G401 (cell line): ENCODE results near the gene MORF4L2. TPM values are rescaled to one million over a fixed set of nuclear protein-coding genes. Genes with fewer than 3 reads are reported as not detected.

Experiments
- DNase-seq: peaks from one replicate; pipeline ENCODE4 v3.0.0-alpha.2; 2015; ENCODE audit warnings: low spot score
- in situ Hi-C: cut with HindIII; loops from 2 replicates; pipeline ENCODE4 v1.10.0; 2016; ENCODE audit warnings: low sequenced_read_pairs, mixed read lengths
- total RNA-seq: library from RNA; depleted of rRNA; stranded (reverse); fragments of >200 nt; shearing (Covaris generic); gene quantifications from 2 replicates; pipeline ENCODE4 v1.2.3, GENCODE V29; 2014; rRNA removed

Gene MORF4L2, protein sequence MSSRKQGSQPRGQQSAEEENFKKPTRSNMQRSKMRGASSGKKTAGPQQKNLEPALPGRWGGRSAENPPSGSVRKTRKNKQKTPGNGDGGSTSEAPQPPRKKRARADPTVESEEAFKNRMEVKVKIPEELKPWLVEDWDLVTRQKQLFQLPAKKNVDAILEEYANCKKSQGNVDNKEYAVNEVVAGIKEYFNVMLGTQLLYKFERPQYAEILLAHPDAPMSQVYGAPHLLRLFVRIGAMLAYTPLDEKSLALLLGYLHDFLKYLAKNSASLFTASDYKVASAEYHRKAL
- total RNA-seq = 666 and 732 TPM in 2 replicates

DNA sequence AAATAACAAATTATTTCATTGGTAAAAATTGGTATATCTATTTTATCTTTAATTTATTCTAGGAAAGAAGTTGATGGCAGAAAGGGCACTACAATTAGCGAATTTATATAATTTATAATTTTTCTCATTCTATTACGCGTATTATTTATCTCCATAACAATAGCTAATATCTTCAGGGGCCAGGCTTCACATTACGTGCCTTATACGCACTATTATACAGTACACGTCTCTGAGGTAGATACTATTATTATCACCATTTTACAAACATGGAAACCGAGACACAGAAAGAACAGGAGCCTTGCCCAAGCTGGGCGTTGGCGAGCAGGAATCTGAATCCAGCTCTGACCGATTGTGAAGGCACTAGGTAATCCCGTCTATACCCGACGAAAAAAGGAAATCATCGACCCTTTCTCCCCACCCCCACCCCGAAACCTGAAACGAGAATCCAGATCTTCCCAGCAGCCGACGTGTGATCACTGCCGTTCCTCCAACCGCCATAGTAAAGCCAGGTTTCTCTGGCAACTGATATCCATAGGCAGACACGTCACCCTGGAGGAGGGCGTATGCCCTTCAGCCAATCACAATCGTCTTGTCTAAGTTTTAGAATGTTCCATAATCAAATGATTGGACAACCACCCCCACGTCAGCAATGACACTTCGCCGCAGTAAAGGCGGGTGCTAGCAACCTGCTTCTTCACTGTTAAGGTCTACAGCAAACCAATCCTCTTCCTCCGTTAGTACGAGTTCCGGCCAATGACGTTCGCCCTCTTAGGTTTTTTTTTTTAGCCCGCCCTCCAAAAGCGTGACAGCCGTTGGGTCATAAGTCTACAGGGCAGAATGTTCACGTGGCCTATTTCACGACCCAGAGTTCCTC, at the start of gene MORF4L2:
TSS of gene MORF4L2 (minus strand) at position 501 of the 874 bp plus-strand sequence. CDS start 9,672 bp downstream, outside the sequence.
- peak; percentile 98 for DNase-seq
- in situ Hi-C loops = no loop called here

DNA sequence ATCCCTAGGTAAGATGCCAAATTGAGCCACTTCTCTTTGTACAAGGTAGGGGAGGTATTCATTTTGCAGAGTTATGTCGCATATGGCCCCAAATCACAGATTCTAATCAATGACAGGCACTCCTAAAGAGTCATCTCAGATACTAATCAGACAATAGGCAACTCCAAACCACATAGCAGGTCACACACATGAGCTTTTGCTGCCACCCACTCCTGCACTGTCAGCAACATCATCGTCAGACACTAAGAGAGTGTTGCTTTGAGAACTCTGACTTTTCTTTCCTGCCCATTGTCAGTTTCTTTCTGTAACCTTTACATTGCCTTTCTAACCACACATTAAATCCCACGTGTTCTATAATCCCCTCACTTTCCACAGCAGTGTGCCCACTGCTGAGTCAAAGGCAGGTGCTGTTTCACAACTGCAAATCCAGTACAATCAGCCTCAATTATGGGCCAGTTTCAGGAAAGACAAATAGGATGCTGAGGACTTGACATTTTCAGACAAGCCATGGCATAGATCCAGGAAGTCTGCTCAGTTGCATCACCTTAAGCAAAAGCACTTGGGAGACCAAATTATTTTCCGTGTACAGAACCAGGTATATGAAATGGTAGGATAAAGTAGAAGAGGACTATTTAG, 47.7 kb upstream of the MORF4L2 start:
- DNase-seq = peak; percentile 30
- in situ Hi-C loops = no loop called here

DNA sequence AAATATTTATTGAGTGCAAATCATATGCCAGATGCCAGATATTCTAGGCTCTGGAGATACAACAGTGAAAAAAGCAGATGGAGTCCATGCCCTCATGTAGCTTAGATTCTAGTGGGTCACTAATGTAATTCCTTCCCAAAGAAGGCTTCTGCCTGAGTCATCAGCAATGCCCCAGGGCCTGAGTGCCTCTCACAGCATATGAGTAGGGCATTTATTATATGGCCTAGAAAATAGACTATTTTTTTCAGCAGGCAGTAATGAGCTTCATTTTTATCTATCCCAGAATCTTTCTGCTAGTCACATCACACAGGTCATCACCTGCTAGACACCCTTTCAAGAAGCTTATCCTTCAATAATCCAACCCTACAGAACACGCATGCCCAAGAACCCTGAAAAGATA, 46.5 kb upstream of the MORF4L2 start:
- in situ Hi-C loops = no loop called here

DNA sequence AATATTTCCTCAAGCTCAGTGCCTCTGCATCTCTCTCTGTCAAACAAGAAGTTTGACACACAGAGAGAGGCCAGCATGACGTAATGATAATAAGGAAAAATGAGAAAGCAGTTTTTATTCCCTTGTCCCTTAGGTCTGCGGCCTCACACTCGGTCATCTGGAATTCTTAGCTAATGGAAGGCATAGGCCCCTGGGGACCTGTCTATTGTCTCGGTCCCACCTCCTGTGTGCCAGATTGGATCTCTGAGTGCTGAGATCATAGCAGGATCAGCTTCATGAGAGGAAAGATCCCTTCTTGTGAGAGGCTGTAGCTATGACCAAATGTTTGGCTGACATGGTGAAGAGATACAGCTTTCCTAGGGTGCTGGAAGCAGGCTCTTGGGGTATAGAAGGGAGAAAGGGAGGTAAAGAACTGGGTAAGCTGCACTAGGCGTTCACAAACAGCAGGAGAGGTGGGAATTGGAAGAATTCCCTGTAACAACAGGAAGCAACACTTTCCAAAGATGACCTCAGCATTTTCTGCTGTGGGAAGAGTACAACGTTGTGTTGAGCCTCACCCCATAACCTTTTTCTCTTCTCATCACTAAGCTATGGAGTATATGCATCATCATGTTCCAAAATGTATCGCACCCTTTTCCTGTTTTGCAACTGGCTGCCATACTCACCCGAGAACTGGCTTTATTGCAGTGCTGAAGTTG, 44.4 kb upstream of the MORF4L2 start:
- in situ Hi-C loops = no loop called here

More for the DNA sequence above, 46.5 kb upstream of the MORF4L2 start:
- no peak for DNase-seq

DNA sequence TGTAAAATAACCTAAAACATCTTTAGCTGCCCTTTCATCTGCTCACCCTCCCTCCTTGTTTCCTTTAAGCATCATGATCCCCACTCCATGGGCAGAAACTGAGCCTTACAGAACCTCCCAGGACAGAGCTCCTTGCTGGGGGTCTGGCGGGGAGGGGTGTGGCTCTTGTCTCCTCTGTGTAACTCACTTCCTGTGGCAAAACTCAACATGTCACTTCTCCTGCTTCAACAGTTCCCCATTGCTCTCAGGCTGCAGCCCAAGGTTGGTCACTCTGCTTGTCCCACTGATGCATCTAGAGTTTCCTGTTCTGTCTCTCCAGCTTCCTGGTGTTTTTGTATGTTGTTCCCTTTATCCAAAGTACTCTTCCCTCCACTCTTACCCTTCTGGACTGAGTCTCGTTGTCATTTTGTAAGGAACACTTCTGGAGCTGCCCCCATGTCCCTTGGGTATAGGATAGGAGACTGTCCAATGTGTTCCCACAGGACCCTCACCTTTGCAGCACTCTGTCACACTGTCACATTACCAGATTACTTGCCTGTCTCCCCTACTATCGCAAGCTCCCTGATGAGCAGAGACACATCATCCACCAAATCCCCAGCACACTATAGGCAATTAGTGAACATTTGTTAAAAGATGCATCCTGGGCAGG, 43.8 kb upstream of the MORF4L2 start:
- no peak for DNase-seq
- in situ Hi-C loops = no loop called here

More for the DNA sequence above, 44.4 kb upstream of the MORF4L2 start:
- peak; percentile 57 for DNase-seq

DNA sequence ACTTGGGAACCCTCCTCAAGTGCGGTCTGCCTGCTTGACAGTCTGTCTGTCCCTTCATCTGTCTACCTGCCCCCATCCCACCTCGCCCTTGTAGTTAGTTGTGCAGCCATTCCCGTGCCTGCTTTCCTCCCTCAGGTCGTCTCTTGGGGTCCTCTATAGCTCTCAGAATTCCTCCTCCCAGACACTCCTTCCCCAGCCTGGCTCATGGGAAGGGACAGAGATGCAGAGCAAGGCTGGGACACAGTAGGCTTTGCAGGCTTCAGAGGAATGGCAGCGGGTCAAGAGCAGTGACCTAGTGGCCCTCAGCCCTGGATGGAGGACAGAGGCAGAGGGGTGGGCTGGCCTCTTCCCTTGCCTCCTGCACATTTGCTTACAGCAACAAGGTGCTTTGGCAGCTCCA, 42.5 kb upstream of the MORF4L2 start:
- in situ Hi-C loops = no loop called here
- no peak for DNase-seq

DNA sequence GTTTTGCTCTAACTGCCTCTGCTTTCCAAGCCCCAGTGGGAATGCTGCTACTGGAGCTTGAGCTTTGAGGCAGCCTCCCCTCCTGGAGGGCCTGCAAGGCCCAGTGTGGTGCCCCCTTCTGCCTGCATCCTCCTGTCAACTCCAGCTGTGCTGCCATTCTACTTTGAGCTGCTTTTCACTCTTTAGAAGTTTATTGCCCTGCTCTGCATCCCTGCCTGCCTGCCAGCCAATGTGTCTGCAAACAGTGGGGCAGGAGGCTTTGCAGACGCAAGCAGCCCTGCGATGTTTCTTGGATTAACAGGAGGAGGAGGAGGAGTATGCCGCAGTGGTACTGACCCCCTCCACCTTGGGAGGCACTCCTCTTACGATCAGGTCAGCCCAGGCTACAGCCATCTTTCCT, 40.6 kb upstream of the MORF4L2 start:
- no peak for DNase-seq
- in situ Hi-C loops = no loop called here

DNA sequence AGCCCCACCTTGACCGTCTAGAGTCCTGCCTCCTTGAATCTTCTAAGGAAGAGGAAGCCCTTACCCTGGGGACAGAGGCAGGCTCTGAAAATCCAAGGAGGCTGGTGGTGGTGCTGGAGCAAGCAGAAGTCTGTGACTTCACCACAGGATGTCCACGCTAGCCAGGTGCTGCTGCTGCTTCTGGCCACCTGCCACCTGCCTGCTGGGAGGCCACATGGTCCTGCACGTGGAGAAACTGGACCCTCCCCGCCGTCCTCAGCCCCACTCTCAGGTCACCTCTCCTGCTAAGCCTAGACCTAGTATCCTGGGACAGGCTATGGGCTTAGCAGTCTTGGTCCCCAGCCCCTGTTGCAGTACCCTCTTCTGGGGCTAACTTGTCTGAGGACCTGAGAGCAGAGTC, 40.0 kb upstream of the MORF4L2 start:
- peak; percentile 59 for DNase-seq
- in situ Hi-C loops = no loop called here

DNA sequence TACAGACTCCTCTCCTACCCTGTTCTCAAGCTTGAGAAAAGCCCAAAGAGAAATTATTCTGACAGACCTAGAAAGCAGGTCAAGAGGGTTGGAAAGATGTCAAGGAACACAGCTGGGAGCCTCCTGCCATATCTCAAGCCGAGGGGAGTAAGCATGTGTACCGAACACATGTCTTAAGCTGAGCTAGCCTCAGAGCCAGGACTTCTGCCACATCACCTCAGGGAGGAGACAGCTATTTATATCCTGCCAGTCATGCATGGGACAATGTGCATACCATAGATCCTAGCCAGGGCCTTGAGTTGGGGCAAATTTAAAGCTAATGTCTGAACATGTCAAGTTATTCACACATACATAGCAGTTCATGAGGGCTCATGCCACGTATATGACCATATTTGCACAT, 36.0 kb upstream of the MORF4L2 start:
- peak; percentile 79 for DNase-seq
- in situ Hi-C loops = no loop called here

DNA sequence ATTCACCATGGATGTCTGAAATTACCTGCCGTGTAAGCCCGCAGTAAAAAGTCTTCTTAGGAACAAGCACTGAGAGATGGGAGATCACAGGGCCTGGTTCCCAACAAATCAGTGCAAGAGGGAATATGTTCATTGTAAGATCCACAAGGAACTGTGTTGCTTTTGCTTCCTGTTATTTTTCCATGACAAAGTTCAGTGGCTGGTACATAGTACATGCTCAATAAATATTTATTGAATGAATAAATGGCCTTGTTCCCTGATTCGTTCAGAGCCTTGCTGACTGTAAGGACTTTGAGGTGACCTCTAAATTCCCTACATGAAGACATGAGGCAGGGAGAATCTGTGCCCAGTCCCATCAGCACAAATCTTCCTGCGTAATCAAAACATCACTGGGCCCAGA, 31.6 kb upstream of the MORF4L2 start:
- in situ Hi-C loops = no loop called here
- DNase-seq = no peak

DNA sequence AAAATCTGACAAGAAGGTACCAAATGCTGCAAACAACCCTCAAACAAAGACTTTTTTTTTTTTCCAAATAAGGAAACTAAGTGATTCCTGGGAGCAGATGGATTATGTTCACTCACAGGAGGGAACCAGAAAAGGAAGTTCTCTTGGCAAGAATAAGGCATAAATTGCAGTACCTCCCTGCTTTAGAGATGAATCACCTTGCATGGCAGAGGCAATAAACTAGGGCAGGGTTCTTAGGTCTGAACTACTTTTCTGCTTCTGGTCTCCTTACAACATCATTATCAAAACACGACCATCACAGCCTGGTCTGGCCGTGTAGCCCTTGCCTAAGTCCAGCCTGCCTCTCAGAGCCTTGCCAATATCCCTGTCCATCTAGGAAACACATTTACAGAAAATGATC, 30.5 kb upstream of the MORF4L2 start:
- DNase-seq = peak; percentile 84
- in situ Hi-C loops = no loop called here

DNA sequence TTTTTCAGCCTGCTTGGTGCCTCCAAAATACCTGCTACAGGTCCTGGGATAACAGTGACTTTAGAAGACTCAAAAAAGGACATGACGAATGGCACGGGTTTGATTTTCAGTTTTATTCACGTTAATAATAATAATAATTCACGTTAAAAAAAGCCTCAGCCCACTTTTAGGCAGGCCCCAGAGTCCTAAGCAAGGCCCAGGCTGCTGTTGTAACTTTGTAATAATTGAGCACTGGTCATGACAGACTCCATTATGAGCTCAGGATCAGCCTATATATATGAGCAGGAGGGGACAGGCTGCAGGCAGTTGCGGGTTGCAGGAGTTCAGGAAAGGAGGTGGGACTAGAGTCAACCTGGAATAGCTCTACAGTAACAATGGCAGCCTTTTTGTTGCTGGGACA, 24.1 kb upstream of the MORF4L2 start, which contains the start of gene TMEM31:
TSS of gene TMEM31 (plus strand) at position 301 of the 400 bp plus-strand sequence. CDS start 1,350 bp downstream, outside the sequence.
- in situ Hi-C loops = no loop called here
- DNase-seq = no peak

DNA sequence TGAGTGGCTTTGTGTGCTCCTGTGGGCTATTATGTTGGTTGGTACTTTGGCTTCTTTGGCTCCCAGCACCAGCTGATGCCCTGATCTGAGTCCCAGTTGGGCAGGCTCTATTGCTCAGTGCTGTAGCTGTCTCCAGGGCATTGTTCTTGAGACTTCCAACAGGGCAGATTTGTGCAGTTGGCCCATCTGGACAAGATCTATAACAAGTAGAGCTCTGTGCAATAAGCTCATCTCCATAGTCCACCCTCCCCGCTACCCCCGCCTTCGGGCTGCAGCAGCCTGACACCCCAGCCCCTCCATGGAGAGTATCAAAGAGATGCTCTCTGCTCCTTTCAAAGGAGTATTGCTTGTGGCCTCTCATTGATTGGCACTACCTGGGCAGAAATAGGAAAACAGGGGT, 18.4 kb upstream of the MORF4L2 start:
- no peak for DNase-seq
- in situ Hi-C loops = no loop called here

DNA sequence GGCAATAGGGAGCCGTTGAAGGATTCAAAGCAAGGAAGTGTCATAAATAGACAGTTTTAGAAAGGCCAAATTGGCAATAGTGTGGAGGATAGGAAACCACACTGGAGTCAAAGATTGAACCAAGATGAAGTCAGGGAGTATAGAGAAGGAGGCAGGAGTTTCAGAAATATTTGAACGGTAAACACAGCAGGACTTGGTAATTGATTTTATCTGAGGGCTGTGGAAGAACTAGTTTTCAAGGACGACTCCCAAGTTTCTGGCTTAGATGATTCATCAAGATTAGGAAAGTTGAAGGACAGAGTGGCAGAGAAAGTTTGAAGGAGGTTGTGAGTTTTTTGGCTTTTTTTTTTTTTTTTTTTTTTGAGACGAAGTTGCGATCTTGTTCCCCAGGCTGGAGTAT, 12.7 kb upstream of the MORF4L2 start:
- in situ Hi-C loops = no loop called here
- no peak for DNase-seq

DNA sequence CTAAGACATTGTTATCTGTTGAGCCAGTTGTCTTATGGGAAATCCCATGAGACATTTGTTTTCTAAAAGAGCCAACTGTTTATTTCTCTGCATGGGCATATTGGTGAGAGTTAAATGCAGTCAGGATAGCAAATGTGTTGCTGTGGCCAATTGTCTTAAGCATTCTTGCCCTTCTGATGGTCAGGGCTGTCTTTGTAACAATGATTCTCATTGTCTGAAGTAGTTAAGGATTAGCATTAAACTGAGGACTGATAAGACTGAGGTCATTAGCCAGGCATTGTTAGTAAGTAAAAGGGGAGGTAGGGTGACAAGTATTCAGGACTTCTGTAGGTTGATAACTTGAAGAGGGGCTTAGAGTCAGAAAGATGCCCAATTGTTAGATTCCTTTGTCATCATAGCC, 11.2 kb upstream of the MORF4L2 start:
- in situ Hi-C loops = no loop called here
- no peak for DNase-seq

DNA sequence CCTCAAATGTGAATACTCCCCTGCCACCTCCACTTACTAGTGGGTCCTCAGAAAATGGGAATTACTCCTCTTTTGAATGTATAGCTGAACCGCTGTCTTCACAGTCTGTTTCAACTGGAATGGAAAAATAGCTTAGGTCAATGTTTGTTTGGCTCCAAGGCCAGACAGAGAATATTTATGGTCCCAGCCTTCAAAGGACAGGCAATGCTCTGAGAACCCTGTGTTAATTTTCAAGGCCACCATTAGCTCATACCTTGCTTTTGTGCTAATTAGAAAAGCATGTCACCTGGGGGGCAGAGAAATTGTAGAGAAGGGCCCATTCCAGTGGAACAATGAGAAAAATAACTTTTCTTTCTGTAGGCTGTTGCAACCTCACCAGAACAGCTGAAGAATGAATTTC, 4.6 kb upstream of the MORF4L2 start:
- no peak for DNase-seq
- in situ Hi-C loops = no loop called here

DNA sequence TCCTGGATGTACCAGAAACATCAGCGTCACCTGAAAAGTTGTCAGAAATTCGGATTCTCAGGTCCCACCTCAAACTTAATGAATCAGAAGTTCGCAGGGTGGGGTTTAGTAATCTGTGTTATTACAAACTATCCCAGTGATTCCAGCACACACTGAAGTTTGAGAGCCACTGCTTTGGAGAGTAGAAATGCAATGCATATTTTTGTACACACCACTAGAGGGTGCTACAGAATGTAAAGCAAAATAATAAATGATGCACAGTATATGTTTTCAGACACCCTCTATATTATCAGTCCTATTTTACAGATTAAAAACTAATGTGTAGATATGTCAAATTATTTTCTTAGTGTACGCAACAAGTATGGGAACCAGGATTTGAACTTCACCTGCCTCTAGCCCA, 2.4 kb upstream of the MORF4L2 start:
- in situ Hi-C loops = no loop called here
- DNase-seq = peak; percentile 69

DNA sequence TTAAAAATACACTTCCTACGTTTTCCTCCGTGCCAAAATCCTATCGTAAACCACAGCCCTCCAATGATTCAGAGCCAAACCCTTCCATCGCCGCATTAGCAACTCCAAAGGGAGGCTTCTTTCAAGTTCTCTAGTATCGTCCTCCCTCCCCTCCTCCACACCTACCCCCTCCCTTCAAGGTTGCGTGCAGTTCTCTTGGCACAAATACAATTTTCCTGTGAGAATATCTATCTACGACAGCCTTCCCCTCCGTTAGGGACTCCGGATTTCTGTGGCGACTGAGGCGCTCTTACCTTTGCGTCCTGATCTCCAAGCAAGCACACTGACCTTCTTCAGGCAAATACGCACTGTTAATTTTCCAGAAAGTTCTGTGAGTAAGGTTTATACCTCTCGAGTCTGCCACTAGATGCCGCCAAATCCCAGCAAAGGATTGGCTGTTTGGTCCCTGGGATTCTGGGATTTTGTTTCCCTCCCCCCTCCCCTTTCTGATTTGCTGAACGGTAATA, 1.2 kb upstream of the MORF4L2 start:
- in situ Hi-C loops = no loop called here
- peak; percentile 81 for DNase-seq
